ENCODE data around the gene NPAS1.

The NPAS1 gene

GRCh38 chr19:47020992-47021496, 1.4 kb downstream of the NPAS1 start:
- DNase-seq (ENCODE audit: low spot score) = no peak

GRCh38 chr19:47021536-47022139, 2.0 kb downstream of the NPAS1 start:
- DNase-seq (ENCODE audit: low spot score) = no peak

- DNase-seq (ENCODE audit: low spot score) = no peak
Observed at GRCh38 chr19:47022140-47022536, 2.5 kb downstream of the NPAS1 start.

- no peak for DNase-seq (ENCODE audit: low spot score)
Observed at GRCh38 chr19:47022541-47023447, 3.2 kb downstream of the NPAS1 start.

GRCh38 chr19:47023448-47023794, 3.8 kb downstream of the NPAS1 start:
- no peak for DNase-seq (ENCODE audit: low spot score)

GRCh38 chr19:47024502-47024901, 4.9 kb downstream of the NPAS1 start:
- no peak for DNase-seq (ENCODE audit: low spot score)

- no peak for DNase-seq (ENCODE audit: low spot score)
Observed at GRCh38 chr19:47026156-47026555, 6.5 kb downstream of the NPAS1 start.

- no peak for DNase-seq (ENCODE audit: low spot score)
Observed at GRCh38 chr19:47026889-47027288, 7.3 kb downstream of the NPAS1 start.

- no peak for DNase-seq (ENCODE audit: low spot score)
Observed at GRCh38 chr19:47027586-47028088, 8.0 kb downstream of the NPAS1 start.

- no peak for DNase-seq (ENCODE audit: low spot score)
Observed at GRCh38 chr19:47028195-47028601, 8.6 kb downstream of the NPAS1 start.

GRCh38 chr19:47032171-47032811, 12.7 kb downstream of the NPAS1 start:
- DNase-seq (ENCODE audit: low spot score) = peak; percentile 50

GRCh38 chr19:47035127-47036096, 15.8 kb downstream of the NPAS1 start:
- peak; percentile 87 for DNase-seq (ENCODE audit: low spot score)

- DNase-seq (ENCODE audit: low spot score) = peak; percentile 41
Observed at GRCh38 chr19:47036097-47036651, 16.5 kb downstream of the NPAS1 start.

GRCh38 chr19:47037766-47038165, 18.1 kb downstream of the NPAS1 start:
- no peak for DNase-seq (ENCODE audit: low spot score)

GRCh38 chr19:47039239-47039874, 19.7 kb downstream of the NPAS1 start:
- no peak for DNase-seq (ENCODE audit: low spot score)

- no peak for DNase-seq (ENCODE audit: low spot score)
Observed at GRCh38 chr19:47040869-47041268, 21.2 kb downstream of the NPAS1 start.

GRCh38 chr19:47044946-47045866, 25.6 kb downstream of the NPAS1 start:
- DNase-seq (ENCODE audit: low spot score) = no peak

- no peak for DNase-seq (ENCODE audit: low spot score)
Observed at GRCh38 chr19:47045867-47046470, 26.3 kb downstream of the NPAS1 start.

- no peak for DNase-seq (ENCODE audit: low spot score)
Observed at GRCh38 chr19:47047272-47047762, 27.7 kb downstream of the NPAS1 start.

Data from LoVo (cell line).